ENCODE data around the gene SMAD7.

The SMAD7 gene

DNA sequence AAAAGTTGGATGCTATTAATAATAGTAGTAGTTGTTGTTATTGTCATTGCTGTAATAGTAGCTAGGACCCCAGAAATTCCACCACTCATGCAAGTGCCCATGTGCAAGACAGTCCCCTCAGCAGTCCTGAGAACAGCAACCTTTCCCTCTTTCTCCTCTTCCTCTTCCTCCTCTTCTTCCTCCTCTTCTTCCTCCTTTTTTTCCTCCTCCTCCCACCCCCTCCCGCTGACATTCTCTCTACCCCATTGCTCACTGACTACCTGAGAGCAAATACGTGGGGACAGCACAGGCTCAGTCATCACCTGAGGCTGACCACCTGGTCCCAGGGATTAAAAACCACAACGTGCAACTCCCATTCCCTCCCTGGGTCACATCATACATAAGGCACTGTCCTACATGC, 41.8 kb downstream of the SMAD7 start:
- ATAC-seq: no peak

DNA sequence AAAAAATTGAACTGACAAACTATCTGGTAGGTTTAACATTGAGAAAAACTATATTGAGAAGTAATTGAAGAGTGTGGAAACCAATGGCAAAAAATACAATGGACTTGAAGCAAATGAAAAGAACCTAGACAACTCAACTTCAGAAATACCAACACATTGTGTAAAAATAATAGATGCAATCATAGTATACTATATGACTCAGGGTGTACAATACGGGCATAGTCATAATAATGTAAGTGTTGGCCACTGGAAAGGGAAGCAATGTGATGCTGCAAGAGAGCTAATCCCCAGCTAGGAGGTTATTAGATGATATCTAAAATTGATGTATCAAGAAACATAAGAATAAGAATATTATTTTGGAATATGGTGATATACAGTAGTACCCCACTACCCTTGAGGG, 45.3 kb downstream of the SMAD7 start:
- no peak for TF ChIP-seq CSDC2 (CRISPR knock-in tag; IDR thresholded peaks at IDR 0.05)
- TF ChIP-seq TOX (CRISPR knock-in tag; IDR thresholded peaks at IDR 0.05; ENCODE audit: borderline replicate concordance): no peak
- no peak for TF ChIP-seq RARB (CRISPR knock-in tag; IDR thresholded peaks at IDR 0.05)
- no peak for TF ChIP-seq TCF4 (CRISPR knock-in tag; IDR thresholded peaks at IDR 0.05; ENCODE audit: borderline replicate concordance)
- TF ChIP-seq, protein P1, sequence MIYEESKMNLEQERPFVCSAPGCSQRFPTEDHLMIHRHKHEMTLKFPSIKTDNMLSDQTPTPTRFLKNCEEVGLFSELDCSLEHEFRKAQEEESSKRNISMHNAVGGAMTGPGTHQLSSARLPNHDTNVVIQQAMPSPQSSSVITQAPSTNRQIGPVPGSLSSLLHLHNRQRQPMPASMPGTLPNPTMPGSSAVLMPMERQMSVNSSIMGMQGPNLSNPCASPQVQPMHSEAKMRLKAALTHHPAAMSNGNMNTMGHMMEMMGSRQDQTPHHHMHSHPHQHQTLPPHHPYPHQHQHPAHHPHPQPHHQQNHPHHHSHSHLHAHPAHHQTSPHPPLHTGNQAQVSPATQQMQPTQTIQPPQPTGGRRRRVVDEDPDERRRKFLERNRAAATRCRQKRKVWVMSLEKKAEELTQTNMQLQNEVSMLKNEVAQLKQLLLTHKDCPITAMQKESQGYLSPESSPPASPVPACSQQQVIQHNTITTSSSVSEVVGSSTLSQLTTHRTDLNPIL (CRISPR knock-in tag; IDR thresholded peaks at IDR 0.05; ENCODE audit: low read depth): no peak
- TF ChIP-seq, protein P2, sequence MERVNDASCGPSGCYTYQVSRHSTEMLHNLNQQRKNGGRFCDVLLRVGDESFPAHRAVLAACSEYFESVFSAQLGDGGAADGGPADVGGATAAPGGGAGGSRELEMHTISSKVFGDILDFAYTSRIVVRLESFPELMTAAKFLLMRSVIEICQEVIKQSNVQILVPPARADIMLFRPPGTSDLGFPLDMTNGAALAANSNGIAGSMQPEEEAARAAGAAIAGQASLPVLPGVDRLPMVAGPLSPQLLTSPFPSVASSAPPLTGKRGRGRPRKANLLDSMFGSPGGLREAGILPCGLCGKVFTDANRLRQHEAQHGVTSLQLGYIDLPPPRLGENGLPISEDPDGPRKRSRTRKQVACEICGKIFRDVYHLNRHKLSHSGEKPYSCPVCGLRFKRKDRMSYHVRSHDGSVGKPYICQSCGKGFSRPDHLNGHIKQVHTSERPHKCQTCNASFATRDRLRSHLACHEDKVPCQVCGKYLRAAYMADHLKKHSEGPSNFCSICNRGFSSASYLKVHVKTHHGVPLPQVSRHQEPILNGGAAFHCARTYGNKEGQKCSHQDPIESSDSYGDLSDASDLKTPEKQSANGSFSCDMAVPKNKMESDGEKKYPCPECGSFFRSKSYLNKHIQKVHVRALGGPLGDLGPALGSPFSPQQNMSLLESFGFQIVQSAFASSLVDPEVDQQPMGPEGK (CRISPR knock-in tag; IDR thresholded peaks at IDR 0.05; ENCODE audit: borderline replicate concordance): no peak
- no peak for TF ChIP-seq PPARA (CRISPR knock-in tag; IDR thresholded peaks at IDR 0.05; ENCODE audit: borderline replicate concordance)
- TF ChIP-seq, protein P3, sequence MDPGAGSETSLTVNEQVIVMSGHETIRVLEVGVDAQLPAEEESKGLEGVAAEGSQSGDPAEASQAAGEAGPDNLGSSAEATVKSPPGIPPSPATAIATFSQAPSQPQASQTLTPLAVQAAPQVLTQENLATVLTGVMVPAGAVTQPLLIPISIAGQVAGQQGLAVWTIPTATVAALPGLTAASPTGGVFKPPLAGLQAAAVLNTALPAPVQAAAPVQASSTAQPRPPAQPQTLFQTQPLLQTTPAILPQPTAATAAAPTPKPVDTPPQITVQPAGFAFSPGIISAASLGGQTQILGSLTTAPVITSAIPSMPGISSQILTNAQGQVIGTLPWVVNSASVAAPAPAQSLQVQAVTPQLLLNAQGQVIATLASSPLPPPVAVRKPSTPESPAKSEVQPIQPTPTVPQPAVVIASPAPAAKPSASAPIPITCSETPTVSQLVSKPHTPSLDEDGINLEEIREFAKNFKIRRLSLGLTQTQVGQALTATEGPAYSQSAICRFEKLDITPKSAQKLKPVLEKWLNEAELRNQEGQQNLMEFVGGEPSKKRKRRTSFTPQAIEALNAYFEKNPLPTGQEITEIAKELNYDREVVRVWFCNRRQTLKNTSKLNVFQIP (CRISPR knock-in tag; IDR thresholded peaks at IDR 0.05; ENCODE audit: borderline replicate concordance, low read depth): no peak
- TF ChIP-seq ZFP3 (CRISPR knock-in tag; IDR thresholded peaks at IDR 0.05): no peak
- TF ChIP-seq ZNF8 (CRISPR knock-in tag; IDR thresholded peaks at IDR 0.05): no peak
- no peak for TF ChIP-seq ZC3H10 (CRISPR knock-in tag; IDR thresholded peaks at IDR 0.05)
- TF ChIP-seq ISL1 (CRISPR knock-in tag; IDR thresholded peaks at IDR 0.05): no peak
- no peak for TF ChIP-seq ZFP30 (CRISPR knock-in tag; IDR thresholded peaks at IDR 0.05)
- TF ChIP-seq ZNF565 (CRISPR knock-in tag; conservative IDR thresholded peaks at IDR 0.05; ENCODE audit: low read depth): no peak
- no peak for TF ChIP-seq GLIS3 (CRISPR knock-in tag; IDR thresholded peaks at IDR 0.05)
- TF ChIP-seq ESRRG (CRISPR knock-in tag; IDR thresholded peaks at IDR 0.05): no peak
- ATAC-seq: no peak

More for the DNA sequence above, 41.8 kb downstream of the SMAD7 start:
- TF ChIP-seq BACH2 (CRISPR knock-in tag; IDR thresholded peaks at IDR 0.05; ENCODE audit: borderline replicate concordance): no peak
- TF ChIP-seq ZNF8 (CRISPR knock-in tag; IDR thresholded peaks at IDR 0.05): no peak
- TF ChIP-seq TCF4 (CRISPR knock-in tag; IDR thresholded peaks at IDR 0.05; ENCODE audit: borderline replicate concordance): no peak
- TF ChIP-seq, protein P4, sequence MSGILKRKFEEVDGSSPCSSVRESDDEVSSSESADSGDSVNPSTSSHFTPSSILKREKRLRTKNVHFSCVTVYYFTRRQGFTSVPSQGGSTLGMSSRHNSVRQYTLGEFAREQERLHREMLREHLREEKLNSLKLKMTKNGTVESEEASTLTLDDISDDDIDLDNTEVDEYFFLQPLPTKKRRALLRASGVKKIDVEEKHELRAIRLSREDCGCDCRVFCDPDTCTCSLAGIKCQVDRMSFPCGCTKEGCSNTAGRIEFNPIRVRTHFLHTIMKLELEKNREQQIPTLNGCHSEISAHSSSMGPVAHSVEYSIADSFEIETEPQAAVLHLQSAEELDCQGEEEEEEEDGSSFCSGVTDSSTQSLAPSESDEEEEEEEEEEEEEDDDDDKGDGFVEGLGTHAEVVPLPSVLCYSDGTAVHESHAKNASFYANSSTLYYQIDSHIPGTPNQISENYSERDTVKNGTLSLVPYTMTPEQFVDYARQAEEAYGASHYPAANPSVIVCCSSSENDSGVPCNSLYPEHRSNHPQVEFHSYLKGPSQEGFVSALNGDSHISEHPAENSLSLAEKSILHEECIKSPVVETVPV (CRISPR knock-in tag; IDR thresholded peaks at IDR 0.05): no peak
- TF ChIP-seq ZNF70 (CRISPR knock-in tag; IDR thresholded peaks at IDR 0.05): no peak
- no peak for TF ChIP-seq RARB (CRISPR knock-in tag; IDR thresholded peaks at IDR 0.05)
- TF ChIP-seq ARNTL (CRISPR knock-in tag; IDR thresholded peaks at IDR 0.05; ENCODE audit: borderline replicate concordance, low read depth): no peak
- TF ChIP-seq ZC3H10 (CRISPR knock-in tag; IDR thresholded peaks at IDR 0.05): no peak
- TF ChIP-seq ZNF565 (CRISPR knock-in tag; conservative IDR thresholded peaks at IDR 0.05; ENCODE audit: low read depth): no peak
- TF ChIP-seq CSDC2 (CRISPR knock-in tag; IDR thresholded peaks at IDR 0.05): no peak
- TF ChIP-seq, protein P2 (CRISPR knock-in tag; IDR thresholded peaks at IDR 0.05; ENCODE audit: borderline replicate concordance): no peak
- no peak for TF ChIP-seq ESRRG (CRISPR knock-in tag; IDR thresholded peaks at IDR 0.05)
- TF ChIP-seq PPARA (CRISPR knock-in tag; IDR thresholded peaks at IDR 0.05; ENCODE audit: borderline replicate concordance): no peak
- TF ChIP-seq GLIS3 (CRISPR knock-in tag; IDR thresholded peaks at IDR 0.05): no peak
- TF ChIP-seq, protein P5, sequence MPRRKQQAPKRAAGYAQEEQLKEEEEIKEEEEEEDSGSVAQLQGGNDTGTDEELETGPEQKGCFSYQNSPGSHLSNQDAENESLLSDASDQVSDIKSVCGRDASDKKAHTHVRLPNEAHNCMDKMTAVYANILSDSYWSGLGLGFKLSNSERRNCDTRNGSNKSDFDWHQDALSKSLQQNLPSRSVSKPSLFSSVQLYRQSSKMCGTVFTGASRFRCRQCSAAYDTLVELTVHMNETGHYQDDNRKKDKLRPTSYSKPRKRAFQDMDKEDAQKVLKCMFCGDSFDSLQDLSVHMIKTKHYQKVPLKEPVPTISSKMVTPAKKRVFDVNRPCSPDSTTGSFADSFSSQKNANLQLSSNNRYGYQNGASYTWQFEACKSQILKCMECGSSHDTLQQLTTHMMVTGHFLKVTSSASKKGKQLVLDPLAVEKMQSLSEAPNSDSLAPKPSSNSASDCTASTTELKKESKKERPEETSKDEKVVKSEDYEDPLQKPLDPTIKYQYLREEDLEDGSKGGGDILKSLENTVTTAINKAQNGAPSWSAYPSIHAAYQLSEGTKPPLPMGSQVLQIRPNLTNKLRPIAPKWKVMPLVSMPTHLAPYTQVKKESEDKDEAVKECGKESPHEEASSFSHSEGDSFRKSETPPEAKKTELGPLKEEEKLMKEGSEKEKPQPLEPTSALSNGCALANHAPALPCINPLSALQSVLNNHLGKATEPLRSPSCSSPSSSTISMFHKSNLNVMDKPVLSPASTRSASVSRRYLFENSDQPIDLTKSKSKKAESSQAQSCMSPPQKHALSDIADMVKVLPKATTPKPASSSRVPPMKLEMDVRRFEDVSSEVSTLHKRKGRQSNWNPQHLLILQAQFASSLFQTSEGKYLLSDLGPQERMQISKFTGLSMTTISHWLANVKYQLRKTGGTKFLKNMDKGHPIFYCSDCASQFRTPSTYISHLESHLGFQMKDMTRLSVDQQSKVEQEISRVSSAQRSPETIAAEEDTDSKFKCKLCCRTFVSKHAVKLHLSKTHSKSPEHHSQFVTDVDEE (CRISPR knock-in tag; IDR thresholded peaks at IDR 0.05): no peak
